Skeletal muscle satellite cell (primary cell): ENCODE data around the gene SERPINB11. TPM values are rescaled to one million over a fixed set of nuclear protein-coding genes. Genes with fewer than 3 reads are reported as not detected.
"Not testable (repeated sequence)": the region's sequence is repeated elsewhere in the genome, so short reads cannot be mapped to it uniquely, and the experiment has no call there.

Experiments used
- H3K27me3 ChIP-seq: 2 replicates; pipeline ENCODE4 v1.7.0; 2013; ENCODE audit warnings: low read length; ENCODE audit not compliant: control insufficient read depth, insufficient read depth
- H3K36me3 ChIP-seq: 2 replicates; pipeline ENCODE4 v1.7.0; 2013; ENCODE audit warnings: mild to moderate bottlenecking, control low read depth, low read length; ENCODE audit not compliant: insufficient read depth
- H3K4me1 ChIP-seq: 2 replicates; pipeline ENCODE4 v1.7.0; 2013; ENCODE audit warnings: low read length; ENCODE audit not compliant: control insufficient read depth, insufficient read depth
- H3K4me2 ChIP-seq: 2 replicates; pipeline ENCODE4 v1.7.0; 2013; ENCODE audit warnings: mild to moderate bottlenecking, low read length
- H3K4me3 ChIP-seq: 2 replicates; pipeline ENCODE4 v1.7.0; 2013; ENCODE audit warnings: low read length
- H3K9ac ChIP-seq: 2 replicates; pipeline ENCODE4 v1.7.0; 2013; ENCODE audit warnings: mild to moderate bottlenecking, low read depth, low read length, moderate library complexity
- H3K9me3 ChIP-seq: replicated peaks from 2 replicates; pipeline ENCODE4 v1.7.0; 2013; ENCODE audit warnings: mild to moderate bottlenecking, control low read depth, low read length
- total RNA-seq: library from RNA; depleted of rRNA; stranded (reverse); fragments of >200 nt; gene quantifications from 2 replicates; pipeline ENCODE4 v1.2.3, GENCODE V29; 2012; rRNA removed

Gene SERPINB11
- total RNA-seq: not detected in 2 replicates

GRCh38 chr18:63702660-63703059 lies at the start of gene SERPINB11:
TSS of gene SERPINB11 (plus strand) at chr18:63702960. CDS start at chr18:63710194, 7,234 bp downstream.
- Histone ChIP-seq H3K4me2 (no peak within 1 kb of the TSS), H3K27me3 (peaks cover 4% of the 10 kb centered on the region), H3K4me3 (no peak within 1 kb of the TSS), H3K9me3 (no peaks in the 10 kb centered on the region), H3K36me3 (no peaks in the 10 kb centered on the region), H3K9ac (no peak within 1 kb of the TSS), H3K4me1 (peaks cover 3% of the 10 kb centered on the region)

GRCh38 chr18:63658920-63659319 lies 43.8 kb upstream of the SERPINB11 start:
- not testable (repeated sequence) for H3K36me3 ChIP-seq, H3K4me1 ChIP-seq, H3K9ac ChIP-seq, H3K27me3 ChIP-seq, H3K9me3 ChIP-seq, H3K4me3 ChIP-seq
- H3K4me2 ChIP-seq: peak overlapping the region; percentile 29

DNA sequence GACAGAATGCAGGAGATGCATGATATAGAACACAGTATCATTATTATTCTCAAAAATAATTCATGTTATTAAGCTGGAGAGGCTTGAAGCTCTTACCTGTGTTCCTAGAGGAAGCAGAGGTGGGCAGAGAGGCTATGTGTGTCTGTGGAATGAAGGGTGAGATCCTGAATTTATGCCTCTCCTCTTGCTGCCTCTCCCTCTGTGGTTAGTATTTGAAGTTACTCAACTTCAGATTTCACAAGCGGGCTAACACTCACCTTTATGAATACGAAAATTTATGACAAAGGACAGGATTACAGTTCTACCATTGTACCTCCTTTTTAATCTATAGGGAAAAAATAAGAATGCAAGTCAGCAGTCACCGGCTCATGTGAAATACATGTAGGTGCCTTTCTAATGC lies 41.0 kb upstream of the SERPINB11 start, which contains the start of gene SERPINB3:
Gene SERPINB3, minus strand, starts transcription at position 144 of the 400 bp plus-strand sequence. CDS start 677 bp downstream, outside the sequence.
- not testable (repeated sequence) for H3K4me1 ChIP-seq, H3K36me3 ChIP-seq, H3K4me2 ChIP-seq, H3K9me3 ChIP-seq, H3K27me3 ChIP-seq, H3K4me3 ChIP-seq, H3K9ac ChIP-seq

GRCh38 chr18:63664571-63664970 lies 38.2 kb upstream of the SERPINB11 start:
- Histone ChIP-seq H3K27me3 (no peaks in the 10 kb centered on the region), H3K36me3 (no peaks in the 10 kb centered on the region), H3K9me3 (no peaks in the 10 kb centered on the region), H3K4me3 (no peak overlapping the region), H3K4me2 (no peak overlapping the region), H3K9ac (no peak overlapping the region), H3K4me1 (no peaks in the 10 kb centered on the region)

GRCh38 chr18:63676526-63677323 lies 26.0 kb upstream of the SERPINB11 start:
- Histone ChIP-seq H3K9me3 (no peaks in the 10 kb centered on the region), H3K9ac (no peak overlapping the region)

GRCh38 chr18:63677500-63678225 lies 25.1 kb upstream of the SERPINB11 start:
- Histone ChIP-seq H3K4me1 (peaks cover 3% of the 10 kb centered on the region), H3K4me3 (no peak overlapping the region), H3K9me3 (no peaks in the 10 kb centered on the region), H3K36me3 (no peaks in the 10 kb centered on the region), H3K27me3 (peaks cover 8% of the 10 kb centered on the region), H3K9ac (no peak overlapping the region), H3K4me2 (no peak overlapping the region)

More at GRCh38 chr18:63676526-63677323, 26.0 kb upstream of the SERPINB11 start:
- Histone ChIP-seq H3K4me1 (no peaks in the 10 kb centered on the region), H3K4me2 (no peak overlapping the region), H3K36me3 (no peaks in the 10 kb centered on the region), H3K27me3 (peaks cover 8% of the 10 kb centered on the region), H3K4me3 (no peak overlapping the region)

- no peaks in the 10 kb centered on the region for H3K9me3 ChIP-seq
- H3K27me3 ChIP-seq: peaks cover 2% of the 10 kb centered on the region
- no peak overlapping the region for H3K4me2 ChIP-seq
- H3K4me1 ChIP-seq: peaks cover 14% of the 10 kb centered on the region
- no peaks in the 10 kb centered on the region for H3K36me3 ChIP-seq
- H3K4me3 ChIP-seq: no peak overlapping the region
- no peak overlapping the region for H3K9ac ChIP-seq
Measured at GRCh38 chr18:63679820-63680606, 22.7 kb upstream of the SERPINB11 start.

- no peaks in the 10 kb centered on the region for H3K36me3 ChIP-seq
- H3K4me2 ChIP-seq: no peak overlapping the region
- no peak overlapping the region for H3K9ac ChIP-seq
- no peak overlapping the region for H3K4me3 ChIP-seq
- no peaks in the 10 kb centered on the region for H3K9me3 ChIP-seq
- no peaks in the 10 kb centered on the region for H3K27me3 ChIP-seq
- peaks cover 14% of the 10 kb centered on the region for H3K4me1 ChIP-seq
Measured at GRCh38 chr18:63681449-63682340, 21.1 kb upstream of the SERPINB11 start.

- peak overlapping the region; percentile 50 for H3K4me2 ChIP-seq
- peaks cover 14% of the 10 kb centered on the region for H3K4me1 ChIP-seq
- H3K27me3 ChIP-seq: no peaks in the 10 kb centered on the region
- H3K9me3 ChIP-seq: no peaks in the 10 kb centered on the region
- H3K9ac ChIP-seq: peak overlapping the region; percentile 79
- H3K4me3 ChIP-seq: peak overlapping the region; percentile 51
- H3K36me3 ChIP-seq: no peaks in the 10 kb centered on the region
Measured at GRCh38 chr18:63683152-63683551, 19.6 kb upstream of the SERPINB11 start.

GRCh38 chr18:63683890-63684289 lies 18.9 kb upstream of the SERPINB11 start:
- Histone ChIP-seq H3K4me2 (no peak overlapping the region), H3K9ac (peak overlapping the region; percentile 79), H3K9me3 (no peaks in the 10 kb centered on the region), H3K4me1 (peaks cover 14% of the 10 kb centered on the region), H3K36me3 (no peaks in the 10 kb centered on the region), H3K27me3 (no peaks in the 10 kb centered on the region), H3K4me3 (no peak overlapping the region)
